ENCODE data around the gene RHBG.

The RHBG gene

GRCh38 chr1:156386949-156387869, 18.2 kb downstream of the RHBG start:
- no peak for DNase-seq

GRCh38 chr1:156387870-156388173, 18.8 kb downstream of the RHBG start:
- no peak for DNase-seq

GRCh38 chr1:156388174-156389137, 19.4 kb downstream of the RHBG start:
- DNase-seq = no peak

- no peak for DNase-seq
Measured at GRCh38 chr1:156389311-156389710, 20.3 kb downstream of the RHBG start.

GRCh38 chr1:156390469-156391365, 21.7 kb downstream of the RHBG start:
- no peak for DNase-seq

GRCh38 chr1:156391366-156391677, 22.3 kb downstream of the RHBG start:
- no peak for DNase-seq

GRCh38 chr1:156391701-156392100, 22.7 kb downstream of the RHBG start:
- DNase-seq = no peak

- no peak for DNase-seq
Measured at GRCh38 chr1:156392452-156392853, 23.4 kb downstream of the RHBG start.

GRCh38 chr1:156393095-156393494, 24.1 kb downstream of the RHBG start:
- DNase-seq = no peak

- DNase-seq = no peak
Measured at GRCh38 chr1:156394082-156394481, 25.1 kb downstream of the RHBG start.

- no peak for DNase-seq
Measured at GRCh38 chr1:156394835-156395461, 25.9 kb downstream of the RHBG start.

- no peak for DNase-seq
Measured at GRCh38 chr1:156399355-156400125, 30.5 kb downstream of the RHBG start.

GRCh38 chr1:156400191-156400935, 31.4 kb downstream of the RHBG start:
- no peak for DNase-seq

GRCh38 chr1:156401041-156401574, 32.1 kb downstream of the RHBG start:
- DNase-seq = no peak

GRCh38 chr1:156401681-156402081, 32.7 kb downstream of the RHBG start:
- no peak for DNase-seq

- DNase-seq = no peak
Measured at GRCh38 chr1:156402331-156403020, 33.5 kb downstream of the RHBG start.

- DNase-seq = no peak
Measured at GRCh38 chr1:156405670-156406069, 36.7 kb downstream of the RHBG start.

GRCh38 chr1:156406251-156406650, 37.2 kb downstream of the RHBG start:
- DNase-seq = no peak

- no peak for DNase-seq
Measured at GRCh38 chr1:156407344-156407743, 38.3 kb downstream of the RHBG start.

GRCh38 chr1:156407760-156408159, 38.7 kb downstream of the RHBG start:
- DNase-seq = no peak

Data from activated CD4-positive, alpha-beta T cell treated with anti-CD3 and anti-CD28 coated beads, Interleukin-2, amount 50 U/mL, for 4 hours (primary cell).